Measurements from ENCODE around the gene TRIM2. TPM values are rescaled to one million over a fixed set of nuclear protein-coding genes. Genes with fewer than 3 reads are reported as not detected.
"Not testable (repeated sequence)": the region's sequence is repeated elsewhere in the genome, so short reads cannot be mapped to it uniquely, and the experiment has no call there.

Gene TRIM2
- total RNA-seq: 10.0 and 13.9 TPM in 2 replicates

GRCh38 chr4:153204247-153204671, at the start of gene TRIM2:
TRIM2 (plus strand) TSS chr4:153204443; CDS start chr4:153204531, 88 bp downstream.
- peak in 1 of 2 donors; percentile 52 for DNase-seq (ENCODE audit: low read depth in 2 of 2)

DNA sequence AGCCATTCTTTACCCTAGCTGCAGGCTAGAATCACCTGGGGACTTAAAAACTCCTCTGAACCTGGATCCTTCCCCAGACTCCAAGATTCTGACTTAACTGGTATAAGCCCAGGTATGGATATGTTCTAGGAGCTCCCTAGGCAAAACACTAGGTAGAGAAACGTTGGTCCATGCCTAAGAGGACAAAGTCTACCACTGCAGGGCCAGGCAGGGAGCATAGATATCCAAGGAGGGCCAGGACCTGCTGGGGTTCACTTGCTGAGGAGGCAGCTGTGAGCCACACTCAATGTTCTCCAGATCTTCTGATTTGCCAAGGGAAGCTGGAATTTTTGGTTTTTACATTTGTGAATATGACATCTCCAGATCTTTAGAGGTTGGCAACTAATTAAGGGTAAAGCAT, 48.6 kb upstream of the TRIM2 start:
- no peak for DNase-seq (ENCODE audit: low read depth in 2 of 2)

GRCh38 chr4:153156263-153156662, 48.0 kb upstream of the TRIM2 start:
- no peak for DNase-seq (ENCODE audit: low read depth in 2 of 2)

- no peak for DNase-seq (ENCODE audit: low read depth in 2 of 2)
These were observed 47.5 kb upstream of the TRIM2 start for GRCh38 chr4:153156721-153157120.

- DNase-seq (ENCODE audit: low read depth in 2 of 2): no peak
These were observed 45.2 kb upstream of the TRIM2 start for GRCh38 chr4:153159016-153159415.

GRCh38 chr4:153159728-153160221, 44.5 kb upstream of the TRIM2 start:
- DNase-seq (ENCODE audit: low read depth in 2 of 2): peak; percentile 81 to 83

DNA sequence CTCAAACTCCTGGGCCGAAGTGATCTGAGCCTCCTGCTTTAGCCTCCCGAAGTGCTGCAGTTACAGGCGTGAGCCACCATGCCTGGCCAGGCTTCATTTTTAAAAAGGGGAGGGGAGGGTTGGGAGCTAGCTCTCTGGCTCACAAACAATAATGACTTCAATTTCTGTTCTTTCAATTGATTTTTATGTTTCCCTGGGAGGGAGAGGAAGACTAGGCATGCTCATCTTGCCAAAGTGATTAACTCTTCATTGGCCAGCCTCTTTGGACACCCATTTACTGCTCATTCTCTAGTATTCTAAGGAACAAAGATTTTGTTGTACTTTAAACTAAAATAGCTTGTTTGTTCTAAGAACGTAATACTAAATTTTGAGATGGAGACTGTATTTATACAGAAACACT, 43.4 kb upstream of the TRIM2 start:
- DNase-seq (ENCODE audit: low read depth in 2 of 2): no peak

- no peak for DNase-seq (ENCODE audit: low read depth in 2 of 2)
These were observed 42.8 kb upstream of the TRIM2 start for GRCh38 chr4:153161226-153161963.

GRCh38 chr4:153165236-153165635, 39.0 kb upstream of the TRIM2 start:
- not testable (repeated sequence) for DNase-seq (ENCODE audit: low read depth in 2 of 2)

DNA sequence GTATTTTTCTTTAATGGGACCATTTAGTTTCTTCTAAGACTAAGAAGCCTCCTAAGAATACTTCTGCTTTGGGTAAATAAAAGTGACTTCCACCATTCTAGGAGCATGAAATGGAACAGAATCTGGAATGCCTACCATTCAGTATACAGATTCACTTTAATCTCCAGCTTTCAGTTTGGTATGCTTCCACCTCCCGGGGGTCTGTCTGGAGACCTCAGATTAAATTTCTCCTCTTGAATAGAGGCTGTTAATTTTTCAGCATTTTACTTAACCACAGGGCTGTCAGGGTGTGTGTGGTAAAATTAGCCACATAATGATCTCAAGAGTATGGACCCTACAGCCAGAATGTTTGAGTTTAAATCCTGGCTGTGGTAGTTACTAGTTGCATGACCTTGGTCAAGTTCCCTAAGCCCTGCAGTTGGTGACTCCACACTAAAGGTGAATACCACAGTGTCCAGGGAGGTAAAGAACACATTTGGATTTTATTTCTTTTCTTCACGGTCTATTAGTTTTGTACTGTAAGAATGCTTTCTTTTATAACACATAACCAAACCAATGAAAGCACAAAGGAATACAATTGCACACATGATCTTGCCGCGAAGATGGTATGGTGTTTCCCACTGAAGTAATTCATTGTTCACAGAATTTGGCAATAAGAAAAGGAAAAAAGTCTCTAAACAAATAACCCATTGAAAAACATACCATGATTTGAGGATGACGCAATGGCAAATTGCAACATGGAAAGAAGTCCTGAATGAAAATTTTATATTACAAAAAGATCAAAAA, 37.3 kb upstream of the TRIM2 start:
- DNase-seq (ENCODE audit: low read depth in 2 of 2): no peak

GRCh38 chr4:153169776-153170175, 34.5 kb upstream of the TRIM2 start:
- no peak for DNase-seq (ENCODE audit: low read depth in 2 of 2)

DNA sequence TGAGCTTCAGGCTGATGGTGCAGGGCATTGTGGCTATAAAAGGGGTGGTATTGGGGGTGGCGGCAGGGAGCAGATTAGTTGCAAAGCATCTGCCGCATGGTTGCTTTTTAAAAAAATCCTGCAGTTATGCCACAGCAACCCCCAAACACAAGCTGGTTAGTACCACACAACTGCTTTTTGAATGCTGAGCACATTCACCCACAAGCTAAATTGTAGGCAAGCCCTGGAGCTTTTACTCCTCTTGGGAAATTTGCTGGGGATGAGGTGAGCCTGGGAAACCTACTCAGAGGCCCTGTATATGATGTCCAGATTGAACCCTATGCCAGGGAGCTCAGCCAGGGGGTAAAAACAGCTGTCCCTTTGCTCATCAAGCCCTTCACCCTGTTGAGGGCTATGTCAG, 33.8 kb upstream of the TRIM2 start:
- DNase-seq (ENCODE audit: low read depth in 2 of 2): no peak

- DNase-seq (ENCODE audit: low read depth in 2 of 2): no peak
These were observed 29.2 kb upstream of the TRIM2 start for GRCh38 chr4:153174821-153175567.

DNA sequence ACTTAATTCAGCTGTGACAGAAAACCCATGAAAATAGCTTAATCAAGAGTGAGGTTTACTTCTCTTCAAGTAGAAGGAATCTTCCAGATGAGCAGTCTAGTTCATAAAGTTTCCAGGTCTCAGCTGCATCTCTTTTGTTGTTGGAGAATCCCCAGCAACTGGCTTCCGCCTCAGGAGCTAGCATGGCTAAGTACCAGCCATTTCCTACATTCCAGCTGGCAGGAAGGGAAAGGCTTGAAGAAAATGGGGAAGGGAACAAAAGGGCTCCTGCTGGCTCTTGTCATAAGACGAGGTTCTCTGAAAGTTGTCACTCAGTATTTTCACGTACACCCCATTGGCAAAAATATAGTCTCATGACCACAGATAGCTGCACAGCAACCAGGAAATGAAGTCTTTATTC, 27.3 kb upstream of the TRIM2 start:
- no peak for DNase-seq (ENCODE audit: low read depth in 2 of 2)

DNA sequence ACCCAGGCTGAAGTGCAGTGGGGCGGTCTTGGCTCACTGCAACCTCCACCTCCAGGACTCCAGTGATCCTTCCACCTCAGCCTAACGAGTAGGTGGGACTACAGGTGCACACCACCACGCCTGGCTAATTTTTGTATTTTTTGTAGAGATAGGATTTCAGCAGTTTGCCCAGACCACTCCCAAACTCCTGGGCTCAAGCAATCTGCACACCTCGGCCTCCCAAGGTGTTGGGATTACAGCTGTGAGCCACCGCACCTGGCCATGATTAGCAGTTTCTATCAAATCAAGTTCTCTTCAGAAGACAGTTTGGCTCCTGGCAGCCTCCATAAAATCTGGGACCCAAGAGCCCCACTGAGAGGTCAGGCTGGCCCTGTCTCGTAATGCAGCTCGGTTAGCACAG, 26.4 kb upstream of the TRIM2 start:
- DNase-seq (ENCODE audit: low read depth in 2 of 2): no peak

DNA sequence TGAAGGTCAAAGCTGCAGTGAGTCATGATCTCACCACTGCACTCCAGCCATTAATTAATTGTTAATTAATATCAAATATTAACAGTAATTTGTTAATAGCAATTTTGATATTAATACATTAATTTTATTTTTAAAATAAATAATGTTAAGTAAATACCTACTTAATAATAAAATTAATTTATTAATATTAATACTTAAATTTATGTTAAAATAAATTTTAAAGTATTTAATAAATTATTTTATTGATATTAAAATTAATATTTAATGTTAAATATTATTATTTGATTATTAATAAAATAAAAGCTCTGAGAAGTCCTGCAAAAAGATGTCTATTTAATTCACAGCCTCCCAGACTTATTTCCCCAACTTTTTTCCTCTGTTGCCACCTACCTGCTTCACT, 25.1 kb upstream of the TRIM2 start:
- DNase-seq (ENCODE audit: low read depth in 2 of 2): no peak

- no peak for DNase-seq (ENCODE audit: low read depth in 2 of 2)
These were observed 22.9 kb upstream of the TRIM2 start for GRCh38 chr4:153181293-153181692.

DNA sequence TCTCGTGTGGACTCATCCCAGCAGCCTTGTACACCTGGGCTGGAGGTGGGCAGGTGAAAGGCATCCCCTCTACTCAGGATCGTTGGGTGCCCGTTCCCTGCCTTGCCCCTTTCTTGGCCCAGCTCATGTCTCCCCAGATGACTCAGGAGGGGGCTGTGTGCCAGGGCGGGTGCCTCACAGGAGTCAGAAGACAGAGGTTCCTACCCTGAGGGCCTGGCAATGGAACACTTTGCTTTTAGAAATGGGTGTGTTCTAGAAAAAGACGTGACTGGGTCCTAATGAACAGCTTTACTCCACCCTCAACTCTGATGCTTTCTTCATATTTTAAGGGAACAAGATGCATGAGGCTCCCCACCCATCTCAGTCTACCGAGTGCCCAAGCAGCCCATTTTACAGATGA, 22.5 kb upstream of the TRIM2 start:
- no peak for DNase-seq (ENCODE audit: low read depth in 2 of 2)

DNA sequence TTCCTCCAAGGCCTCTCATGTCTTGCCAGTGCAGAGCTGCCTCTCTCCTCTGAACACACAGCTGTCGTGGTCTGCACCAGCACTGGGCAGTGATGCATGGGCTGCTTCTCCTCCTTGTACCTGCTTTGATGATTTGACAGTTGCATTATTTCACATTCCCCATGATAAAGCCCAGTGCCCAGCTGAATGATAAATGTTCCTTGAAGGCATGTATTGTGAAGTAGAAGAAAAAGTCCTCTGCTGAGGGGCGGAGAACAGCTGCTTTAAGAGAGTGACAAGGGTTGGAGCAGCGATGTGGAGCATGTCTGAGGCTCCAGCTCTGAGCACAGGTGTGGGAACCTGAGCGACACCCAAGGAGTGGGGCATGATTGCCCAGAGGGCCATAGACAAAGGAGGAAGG, 21.1 kb upstream of the TRIM2 start:
- DNase-seq (ENCODE audit: low read depth in 2 of 2): no peak

DNA sequence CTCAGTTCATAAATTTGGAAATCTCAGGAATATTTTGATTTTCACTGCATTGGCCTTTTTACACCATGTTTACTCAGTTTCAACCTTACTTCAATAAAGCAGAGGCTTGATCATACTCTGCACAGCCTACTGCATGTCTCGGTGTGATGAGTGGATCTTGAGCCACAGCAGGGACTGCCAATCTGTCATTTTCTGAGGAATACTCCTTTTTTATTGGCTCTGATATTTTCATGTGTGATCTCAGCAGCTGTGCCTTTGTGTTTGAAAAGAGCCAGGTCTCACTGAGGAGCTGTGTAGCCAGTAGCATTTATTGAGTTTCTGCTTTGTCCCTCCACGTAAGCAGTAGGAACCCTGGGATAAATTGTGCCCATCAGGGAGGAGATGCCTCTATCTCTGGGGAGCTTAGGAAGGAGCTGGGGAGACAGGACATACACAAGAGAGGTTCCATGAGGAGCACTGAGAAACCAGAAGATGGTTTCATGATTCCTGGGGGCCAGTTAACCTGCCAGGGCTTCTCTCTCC, 18.9 kb upstream of the TRIM2 start:
- DNase-seq (ENCODE audit: low read depth in 2 of 2): no peak

GRCh38 chr4:153186046-153186728, 18.1 kb upstream of the TRIM2 start:
- DNase-seq (ENCODE audit: low read depth in 2 of 2): no peak

Data from dermis microvascular lymphatic vessel endothelial cell (primary cell).